H1 (cell line): Measurements from ENCODE around the gene NFATC4.

Source experiments
- ASH2L ChIP-seq: fragments of 200-600, 300-600 bp; sonication (generic); IDR thresholded peaks from one replicate; pipeline ENCODE4 v1.7.1; 2017; ENCODE audit warnings: low read length
- CBX5 ChIP-seq: fragments of 300-800, 300-1000 bp; sonication (generic); IDR thresholded peaks from 2 replicates; pipeline ENCODE4 v1.7.1; 2016; ENCODE audit warnings: antibody characterized with exemption, low read length, low read depth
- CEBPB ChIP-seq: IDR thresholded peaks from 2 replicates; pipeline ENCODE4 v1.6.1; 2012; ENCODE audit warnings: low read depth, low read length
- EZH2 ChIP-seq: fragments of 200-600 bp; sonication (generic); IDR thresholded peaks from 2 replicates; pipeline ENCODE4 v1.7.1; 2012; ENCODE audit warnings: low read depth, mild to moderate bottlenecking, moderate library complexity, low read length, inconsistent platforms; ENCODE audit not compliant: severe bottlenecking
- JUN ChIP-seq: IDR thresholded peaks from 2 replicates; pipeline ENCODE4 v1.6.1; 2011; ENCODE audit warnings: low read depth, mild to moderate bottlenecking, improper control_type of control experiment, low read length
- POLR2A ChIP-seq, 2 experiments: IDR thresholded peaks; 1 replicate in 1 of 2; 2 replicates in 1 of 2; pipeline ENCODE4 v1.6.1; 2011; ENCODE audit warnings: low read depth in 2 of 2, low read length in 2 of 2, mild to moderate bottlenecking in 2 of 2; ENCODE audit errors: control extremely low read depth in 1 of 2
- POLR2AphosphoS5 ChIP-seq: IDR thresholded peaks from 2 replicates; pipeline ENCODE4 v1.6.1; 2011; ENCODE audit warnings: low read depth, low read length
- YY1 ChIP-seq: IDR thresholded peaks from 2 replicates; pipeline ENCODE4 v1.6.1; 2011; ENCODE audit warnings: low read depth, mild to moderate bottlenecking, low read length
- TF ChIP-seq, protein P1 (sequence below), 3 experiments: IDR thresholded peaks; 1 replicate in 2 of 3; 2 replicates in 1 of 3; pipeline versions ENCODE4 v1.5.1 to v1.6.1; 2011; ENCODE audit warnings: low read length in 3 of 3, mild to moderate bottlenecking in 3 of 3, inconsistent platforms in 2 of 3, low read depth in 1 of 3, moderate library complexity in 1 of 3; ENCODE audit not compliant: insufficient read depth in 1 of 3; ENCODE audit errors: control extremely low read depth in 1 of 3
- TF ChIP-seq, protein P2 (sequence below): IDR thresholded peaks from 2 replicates; pipeline ENCODE4 v1.6.1; 2012; ENCODE audit warnings: inconsistent platforms

DNA sequence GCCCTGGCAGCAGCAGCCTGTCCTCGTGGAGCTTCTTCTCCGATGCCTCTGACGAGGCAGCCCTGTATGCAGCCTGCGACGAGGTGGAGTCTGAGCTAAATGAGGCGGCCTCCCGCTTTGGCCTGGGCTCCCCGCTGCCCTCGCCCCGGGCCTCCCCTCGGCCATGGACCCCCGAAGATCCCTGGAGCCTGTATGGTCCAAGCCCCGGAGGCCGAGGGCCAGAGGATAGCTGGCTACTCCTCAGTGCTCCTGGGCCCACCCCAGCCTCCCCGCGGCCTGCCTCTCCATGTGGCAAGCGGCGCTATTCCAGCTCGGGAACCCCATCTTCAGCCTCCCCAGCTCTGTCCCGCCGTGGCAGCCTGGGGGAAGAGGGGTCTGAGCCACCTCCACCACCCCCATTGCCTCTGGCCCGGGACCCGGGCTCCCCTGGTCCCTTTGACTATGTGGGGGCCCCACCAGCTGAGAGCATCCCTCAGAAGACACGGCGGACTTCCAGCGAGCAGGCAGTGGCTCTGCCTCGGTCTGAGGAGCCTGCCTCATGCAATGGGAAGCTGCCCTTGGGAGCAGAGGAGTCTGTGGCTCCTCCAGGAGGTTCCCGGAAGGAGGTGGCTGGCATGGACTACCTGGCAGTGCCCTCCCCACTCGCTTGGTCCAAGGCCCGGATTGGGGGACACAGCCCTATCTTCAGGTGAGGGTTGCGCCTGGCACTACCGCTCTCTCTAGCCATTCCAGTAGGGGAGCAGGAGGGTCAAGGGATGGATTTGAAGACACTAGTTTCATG is 2.1 kb downstream of the NFATC4 start:
- TF ChIP-seq, protein P1, sequence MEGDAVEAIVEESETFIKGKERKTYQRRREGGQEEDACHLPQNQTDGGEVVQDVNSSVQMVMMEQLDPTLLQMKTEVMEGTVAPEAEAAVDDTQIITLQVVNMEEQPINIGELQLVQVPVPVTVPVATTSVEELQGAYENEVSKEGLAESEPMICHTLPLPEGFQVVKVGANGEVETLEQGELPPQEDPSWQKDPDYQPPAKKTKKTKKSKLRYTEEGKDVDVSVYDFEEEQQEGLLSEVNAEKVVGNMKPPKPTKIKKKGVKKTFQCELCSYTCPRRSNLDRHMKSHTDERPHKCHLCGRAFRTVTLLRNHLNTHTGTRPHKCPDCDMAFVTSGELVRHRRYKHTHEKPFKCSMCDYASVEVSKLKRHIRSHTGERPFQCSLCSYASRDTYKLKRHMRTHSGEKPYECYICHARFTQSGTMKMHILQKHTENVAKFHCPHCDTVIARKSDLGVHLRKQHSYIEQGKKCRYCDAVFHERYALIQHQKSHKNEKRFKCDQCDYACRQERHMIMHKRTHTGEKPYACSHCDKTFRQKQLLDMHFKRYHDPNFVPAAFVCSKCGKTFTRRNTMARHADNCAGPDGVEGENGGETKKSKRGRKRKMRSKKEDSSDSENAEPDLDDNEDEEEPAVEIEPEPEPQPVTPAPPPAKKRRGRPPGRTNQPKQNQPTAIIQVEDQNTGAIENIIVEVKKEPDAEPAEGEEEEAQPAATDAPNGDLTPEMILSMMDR (IDR thresholded peaks at IDR 0.05; ENCODE audit: control extremely low read depth in 1 of 3, insufficient read depth in 1 of 3, low read depth in 1 of 3, low read length in 3 of 3): no peak
- TF ChIP-seq POLR2AphosphoS5 (no peak), EZH2 (no peak), POLR2A (IDR thresholded peaks at IDR 0.05; ENCODE audit: control extremely low read depth in 1 of 2, low read depth in 2 of 2, low read length in 2 of 2) (no peak), CEBPB (no peak), CBX5 (no peak), JUN (no peak), YY1 (no peak), ASH2L (no peak)
- TF ChIP-seq, protein P2, sequence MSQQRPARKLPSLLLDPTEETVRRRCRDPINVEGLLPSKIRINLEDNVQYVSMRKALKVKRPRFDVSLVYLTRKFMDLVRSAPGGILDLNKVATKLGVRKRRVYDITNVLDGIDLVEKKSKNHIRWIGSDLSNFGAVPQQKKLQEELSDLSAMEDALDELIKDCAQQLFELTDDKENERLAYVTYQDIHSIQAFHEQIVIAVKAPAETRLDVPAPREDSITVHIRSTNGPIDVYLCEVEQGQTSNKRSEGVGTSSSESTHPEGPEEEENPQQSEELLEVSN: no peak
